ENCODE results near the gene ZNF784. TPM values are rescaled to one million over a fixed set of nuclear protein-coding genes. Genes with fewer than 3 reads are reported as not detected.
A peak's percentile ranks its signal among the peaks of the same experiment; 100 is the strongest.

The ZNF784 gene
- total and polyA plus RNA-seq, 2 of the 4 experiments (the other 2 are of a cell fraction), result 2.5 to 3.7 TPM

GRCh38 chr19:55620410-55621204, 3.8 kb downstream of the ZNF784 start:
- in situ Hi-C loops (cut with MboI; ENCODE audit: low sequenced_read_pairs) (no loop called here), intact Hi-C loops (cut with micrococcal nuclease) (no loop called here), dilution Hi-C loops (cut with HindIII; ENCODE audit: low sequenced_read_pairs, unreplicated experiment) (no loop called here)
- POLR2A ChIA-PET (ENCODE audit: unreplicated experiment), result no interaction called here
- no peak overlapping the region for H3K14ac ChIP-seq (replicated peaks; ENCODE audit: low read depth, low read length)
- H2AK5ac ChIP-seq (ENCODE audit: low read depth, low read length), result no peak overlapping the region; the same call in 1 of the 2 replicates
- H3K18ac ChIP-seq (ENCODE audit: low read depth, low read length), result no peak overlapping the region
- no peak overlapping the region for H2BK15ac ChIP-seq (ENCODE audit: low read depth, low read length)
- no peak overlapping the region for H3K9ac ChIP-seq (ENCODE audit: low read depth, low read length)
- H2AFZ ChIP-seq (replicated peaks; ENCODE audit: low read length, poor library complexity), result peak overlapping the region; percentile 27
- no peak overlapping the region for H2BK120ac ChIP-seq (ENCODE audit: low read depth, low read length)
- H3K79me1 ChIP-seq (ENCODE audit: low read depth in 1 of 2, low read length in 2 of 2), result peaks cover 15 to 48% of the 10 kb centered on the region in 2 experiments
- H2BK20ac ChIP-seq (ENCODE audit: low read depth, low read length), result no peak overlapping the region
- no peaks in the 10 kb centered on the region for H3K9me3 ChIP-seq (ENCODE audit: control insufficient read depth, insufficient read depth, low read length)
- BruUV-seq (replicated peaks), result no TSS peak
- no peak overlapping the region for H4K5ac ChIP-seq (ENCODE audit: low read depth, low read length)
- H4K91ac ChIP-seq (ENCODE audit: insufficient read depth, low read depth, low read length), result no peak overlapping the region
- TF ChIP-seq BHLHE40 (IDR thresholded peaks at IDR 0.05; ENCODE audit: low read depth, low read length) (no peak), SMC3 (IDR thresholded peaks at IDR 0.05; ENCODE audit: low read depth, low read length) (no peak), CEBPB (IDR thresholded peaks at IDR 0.05; ENCODE audit: low read depth, low read length) (peak; percentile 49; the same call in 1 of the 2 replicates), FOS (IDR thresholded peaks at IDR 0.05; ENCODE audit: low read depth, low read length) (no peak)
- H3K4ac ChIP-seq (ENCODE audit: low read depth, low read length), result no peak overlapping the region; the same call in 1 of the 2 replicates
- peak overlapping the region; percentile 84 for H2AK9ac ChIP-seq (replicated peaks; ENCODE audit: low read depth, low read length, poor library complexity)
- peaks cover 17% of the 10 kb centered on the region; the same call in 1 of the 2 replicates for H4K20me1 ChIP-seq (ENCODE audit: insufficient read depth, low read length)
- ATAC-seq (ENCODE audit: low read depth), result no peak
- H2BK5ac ChIP-seq (ENCODE audit: low read depth, low read length, poor library complexity, severe bottlenecking), result no peak overlapping the region
- H3K23ac ChIP-seq (ENCODE audit: low read depth, low read length), result no peak overlapping the region
- H4K8ac ChIP-seq (ENCODE audit: low read depth in 2 of 2, low read length in 2 of 2), result no peak overlapping the region
- H3K36me3 ChIP-seq (ENCODE audit: control insufficient read depth, insufficient read depth, low read length), result peaks cover 30% of the 10 kb centered on the region
- no peaks in the 10 kb centered on the region for H3K27me3 ChIP-seq (ENCODE audit: control insufficient read depth, insufficient read depth, low read length)
- H3K56ac ChIP-seq (ENCODE audit: extremely low read depth, insufficient read depth, low read length), result no peak overlapping the region
- CTCF ChIA-PET, result interaction anchor here (0.9 to 2.4 kb wide), 2 partner anchors 14 to 117 kb away, joined by 3 to 11 read pairs; partner anchors contain the start of gene ZNF865
- peaks cover 15% of the 10 kb centered on the region; the same call in 1 of the 2 replicates for H3K9me1 ChIP-seq (ENCODE audit: insufficient read depth, low read length)
- no peak overlapping the region for H3K27ac ChIP-seq (ENCODE audit: insufficient read depth, low read length)
- WGBS, 2 experiments (ENCODE audit: extremely low coverage in 2 of 2, insufficient read length in 1 of 2), result 97% methylated on average over 6 of the region's 12 CpGs; no CpG with 5 or more reads in 1 of the 2 experiments
- H3K4me3 ChIP-seq (ENCODE audit: insufficient read depth, low read depth, low read length), result no peak overlapping the region
- no peak overlapping the region for H3K4me2 ChIP-seq (ENCODE audit: low read depth, low read length)
- peak; percentile 21 for DNase-seq
- H3K4me1 ChIP-seq (ENCODE audit: control insufficient read depth, insufficient read depth, low read length), result peaks cover 13% of the 10 kb centered on the region

All from IMR-90 (cell line).